DOHH2 (cell line): ENCODE results near the gene RINL.

Experiments
- EZH2phosphoT487 ChIP-seq: fragments of 200-600 bp; sonication (generic); IDR thresholded peaks from 2 replicates; pipeline ENCODE4 v1.6.1; 2017; ENCODE audit warnings: borderline replicate concordance, mild to moderate bottlenecking, antibody characterized with exemption, low read length, moderate library complexity, mixed read lengths
- TF ChIP-seq, protein P1 (sequence below): fragments of 200-600 bp; sonication (generic); IDR thresholded peaks from one replicate; pipeline ENCODE4 v1.5.1; 2014; ENCODE audit warnings: antibody characterized with exemption, mild to moderate bottlenecking, low read depth, low read length; ENCODE audit not compliant: poor library complexity, severe bottlenecking

DNA sequence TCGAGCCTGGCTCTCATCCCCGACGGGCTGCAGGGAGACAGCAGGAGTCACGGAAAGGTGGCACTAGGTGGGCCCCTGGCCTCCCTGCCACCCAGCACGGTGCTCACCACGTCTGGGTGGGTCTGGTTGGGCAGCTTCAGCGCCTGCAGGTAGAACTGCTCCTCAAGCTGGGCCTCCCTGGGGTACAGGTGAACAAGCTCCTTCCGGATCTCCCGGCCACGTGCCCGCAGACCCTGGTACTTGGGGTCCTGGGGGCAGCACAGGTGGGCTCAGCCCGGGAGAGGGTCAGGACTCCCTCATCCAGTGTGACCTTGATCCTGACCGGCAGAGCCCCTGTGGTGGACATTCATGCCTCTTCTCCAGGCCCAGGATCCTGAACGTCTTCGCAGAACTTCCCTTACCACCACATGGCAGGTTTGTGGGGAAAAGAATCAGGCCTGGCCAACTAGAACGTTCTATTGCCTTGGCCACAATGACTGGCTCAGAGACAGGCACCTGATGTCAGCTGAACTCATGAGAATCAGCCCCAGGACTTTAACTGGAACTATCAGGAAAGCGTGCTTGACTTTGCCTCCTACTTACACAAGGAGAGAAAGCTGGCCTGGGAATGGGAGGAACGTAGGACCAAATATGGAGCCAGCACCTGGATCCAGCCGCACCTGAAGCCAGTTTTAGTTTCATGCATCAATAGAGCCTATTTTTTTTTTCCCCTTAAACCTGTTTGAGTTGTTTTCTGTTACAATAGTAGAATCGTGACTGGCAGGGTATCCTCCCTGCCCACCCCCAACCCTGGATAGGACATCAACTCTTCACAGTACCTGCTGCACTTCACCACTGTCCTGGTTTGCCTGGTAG lies 43.6 kb upstream of the RINL start:
- TF ChIP-seq, protein P1, sequence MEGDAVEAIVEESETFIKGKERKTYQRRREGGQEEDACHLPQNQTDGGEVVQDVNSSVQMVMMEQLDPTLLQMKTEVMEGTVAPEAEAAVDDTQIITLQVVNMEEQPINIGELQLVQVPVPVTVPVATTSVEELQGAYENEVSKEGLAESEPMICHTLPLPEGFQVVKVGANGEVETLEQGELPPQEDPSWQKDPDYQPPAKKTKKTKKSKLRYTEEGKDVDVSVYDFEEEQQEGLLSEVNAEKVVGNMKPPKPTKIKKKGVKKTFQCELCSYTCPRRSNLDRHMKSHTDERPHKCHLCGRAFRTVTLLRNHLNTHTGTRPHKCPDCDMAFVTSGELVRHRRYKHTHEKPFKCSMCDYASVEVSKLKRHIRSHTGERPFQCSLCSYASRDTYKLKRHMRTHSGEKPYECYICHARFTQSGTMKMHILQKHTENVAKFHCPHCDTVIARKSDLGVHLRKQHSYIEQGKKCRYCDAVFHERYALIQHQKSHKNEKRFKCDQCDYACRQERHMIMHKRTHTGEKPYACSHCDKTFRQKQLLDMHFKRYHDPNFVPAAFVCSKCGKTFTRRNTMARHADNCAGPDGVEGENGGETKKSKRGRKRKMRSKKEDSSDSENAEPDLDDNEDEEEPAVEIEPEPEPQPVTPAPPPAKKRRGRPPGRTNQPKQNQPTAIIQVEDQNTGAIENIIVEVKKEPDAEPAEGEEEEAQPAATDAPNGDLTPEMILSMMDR = no peak
- TF ChIP-seq EZH2phosphoT487 = no peak
